HG03135 (cell line): ENCODE measurements around the gene P3H3.
"Not testable (repeated sequence)": the region's sequence is repeated elsewhere in the genome, so short reads cannot be mapped to it uniquely, and the experiment has no call there.

Source experiments
- ATAC-seq: cut with Tn5 transposase; IDR thresholded peaks from one replicate; pipeline ENCODE4 v1.9.1; 2021; ENCODE audit warnings: mild to moderate bottlenecking, moderate library complexity; ENCODE audit not compliant: unreplicated experiment

The P3H3 gene

GRCh38 chr12:6863586-6864321 is 35.5 kb downstream of the P3H3 start:
- no peak for ATAC-seq

GRCh38 chr12:6865307-6865706 is 37.1 kb downstream of the P3H3 start:
- ATAC-seq = not testable (repeated sequence)

- no peak for ATAC-seq
Observed at GRCh38 chr12:6866163-6866919, 38.1 kb downstream of the P3H3 start.

- no peak for ATAC-seq
Observed at GRCh38 chr12:6866920-6867412, 38.8 kb downstream of the P3H3 start.

GRCh38 chr12:6867413-6868210 is 39.4 kb downstream of the P3H3 start, which contains the start of gene TPI1:
Gene TPI1, plus strand, starts transcription at chr12:6867531. Its CDS starts 36 bp downstream, at chr12:6867567.
- peak; percentile 63 for ATAC-seq

GRCh38 chr12:6868211-6869048 is 40.2 kb downstream of the P3H3 start:
- ATAC-seq = no peak

- no peak for ATAC-seq
Observed at GRCh38 chr12:6869049-6870021, 41.1 kb downstream of the P3H3 start.

GRCh38 chr12:6870304-6870703 is 42.1 kb downstream of the P3H3 start:
- not testable (repeated sequence) for ATAC-seq

GRCh38 chr12:6871052-6871957 is 43.1 kb downstream of the P3H3 start:
- ATAC-seq = no peak

GRCh38 chr12:6872073-6873048 is 44.2 kb downstream of the P3H3 start:
- ATAC-seq = peak; percentile 39

GRCh38 chr12:6873094-6874014 is 45.1 kb downstream of the P3H3 start, which contains the start of gene SPSB2:
Gene SPSB2, minus strand, starts transcription at chr12:6873303. Its CDS starts 402 bp downstream, at chr12:6872901.
- ATAC-seq = peak; percentile 73

- ATAC-seq = not testable (repeated sequence)
Observed at GRCh38 chr12:6874015-6874368, 45.8 kb downstream of the P3H3 start.

- ATAC-seq = not testable (repeated sequence)
Observed at GRCh38 chr12:6879824-6880223, 51.6 kb downstream of the P3H3 start.

- no peak for ATAC-seq
Observed at GRCh38 chr12:6883252-6883651, 55.0 kb downstream of the P3H3 start.

GRCh38 chr12:6883683-6884082 is 55.5 kb downstream of the P3H3 start:
- ATAC-seq = no peak

GRCh38 chr12:6884539-6884938 is 56.3 kb downstream of the P3H3 start:
- ATAC-seq = no peak
